K562 (cell line): ENCODE results near the gene LILRB3. TPM values are rescaled to one million over a fixed set of nuclear protein-coding genes. Genes with fewer than 3 reads are reported as not detected.

Experiments
- ATF1 ChIP-seq, 2 experiments: fragments of 450-650 bp in 1 of 2; IDR thresholded peaks; 2 replicates each; pipeline ENCODE4 v1.6.1; 2016; ENCODE audit warnings: missing compliant biosample characterization in 1 of 2, missing genetic modification characterization in 1 of 2
- HMGXB4 ChIP-seq: sonication (generic); formaldehyde crosslinking; IDR thresholded peaks from 2 replicates; pipeline ENCODE4 v1.8.1; 2023; ENCODE audit warnings: mild to moderate bottlenecking, missing genetic modification reagents
- KLF1 ChIP-seq: fragments of 450-650 bp; IDR thresholded peaks from 2 replicates; pipeline ENCODE4 v1.6.1; 2016; ENCODE audit warnings: missing genetic modification characterization, missing compliant biosample characterization
- MNT ChIP-seq, 2 experiments: fragments of 450-650 bp; conservative IDR thresholded peaks; 2 replicates each; pipeline ENCODE4 v1.6.1; 2017; ENCODE audit warnings: mild to moderate bottlenecking in 2 of 2, moderate library complexity in 2 of 2
- POLR2G ChIP-seq: fragments of 200-400 bp; formaldehyde crosslinking; IDR thresholded peaks from 2 replicates; pipeline ENCODE4 v1.6.1; 2017; ENCODE audit warnings: low read depth, mild to moderate bottlenecking, antibody characterized with exemption, low read length, moderate library complexity
- SIN3A ChIP-seq, 2 experiments: fragments of 150-350 bp in 1 of 2; IDR thresholded peaks; 2 replicates each; pipeline ENCODE4 v1.6.1; 2011 to 2016; ENCODE audit warnings: borderline replicate concordance in 2 of 2, low read depth in 2 of 2, low read length in 2 of 2, mild to moderate bottlenecking in 2 of 2, moderate library complexity in 2 of 2; ENCODE audit not compliant: control insufficient read depth in 1 of 2
- SIX5 ChIP-seq, 2 experiments: IDR thresholded peaks; 2 replicates each; pipeline ENCODE4 v1.6.1; 2011; ENCODE audit warnings: low read length in 2 of 2, borderline replicate concordance in 1 of 2, low read depth in 1 of 2, mild to moderate bottlenecking in 1 of 2, moderate library complexity in 1 of 2; ENCODE audit not compliant: insufficient read depth in 1 of 2
- STAG1 ChIP-seq: sonication (generic); formaldehyde crosslinking; IDR thresholded peaks from 2 replicates; pipeline ENCODE4 v1.5.0; 2020; ENCODE audit warnings: missing genetic modification reagents, borderline replicate concordance
- ZBTB8A ChIP-seq: fragments of 450-650 bp; IDR thresholded peaks from 2 replicates; pipeline ENCODE4 v1.6.1; 2018; ENCODE audit warnings: mild to moderate bottlenecking, moderate library complexity; ENCODE audit not compliant: partially characterized antibody
- ZHX1 ChIP-seq: fragments of 150-350 bp; conservative IDR thresholded peaks from 2 replicates; pipeline ENCODE4 v1.6.1; 2014; ENCODE audit warnings: low read length
- ZNF184 ChIP-seq: sonication (generic); formaldehyde crosslinking; IDR thresholded peaks from 2 replicates; pipeline ENCODE4 v1.5.0; 2020; ENCODE audit warnings: missing genetic modification reagents
- ZNF3 ChIP-seq: fragments of 250-450 bp; sonication (Bioruptor Pico); IDR thresholded peaks from 2 replicates; pipeline ENCODE4 v1.5.0; 2021; ENCODE audit warnings: mild to moderate bottlenecking, moderate library complexity
- ZNF609 ChIP-seq: sonication (generic); formaldehyde crosslinking; IDR thresholded peaks from 2 replicates; pipeline ENCODE4 v1.8.1; 2023; ENCODE audit warnings: missing genetic modification reagents, mild to moderate bottlenecking, borderline replicate concordance
- ZNF75A ChIP-seq: fragments of 450-650 bp; formaldehyde crosslinking; IDR thresholded peaks from 2 replicates; pipeline ENCODE4 v1.4.0; 2020; ENCODE audit warnings: mild to moderate bottlenecking
- polyA plus RNA-seq, 8 experiments: library from polyadenylated mRNA; depleted of rRNA in 4 of 8; stranded (reverse) in 5 of 8; unstranded in 3 of 8; fragments of >200 nt; fragmentation: Nextera tagmentation in 2 of 8; fragmentation: Illumina TruSeq in 1 of 8; extraction: Ambion mirVana in 2 of 8; extraction: Trizol in 1 of 8; gene quantifications; 2 replicates each; pipeline versions ENCODE4 v1.2.1 to v1.2.3, GENCODE V29; 2011 to 2014; ENCODE audit warnings: inconsistent platforms in 1 of 8, missing spikeins in 1 of 8
- total RNA-seq, 7 experiments: library from RNA; depleted of rRNA in 6 of 7; stranded (reverse); fragments of >200 nt in 6 of 7; fragmentation: Illumina TruSeq in 2 of 7; extraction: Trizol in 2 of 7; gene quantifications; 2 replicates each; pipeline versions ENCODE4 v1.2.1 to v1.2.3, GENCODE V29; 2011 to 2021; ENCODE audit warnings: low replicate concordance in 1 of 7

Gene LILRB3
- total and polyA plus RNA-seq, 9 of the 15 experiments (the other 6 are each of a cell fraction or from before 2014, with no cell fraction given): 0.01 to 0.09 TPM; not detected in 7

GRCh38 chr19:54206030-54206830, 16.6 kb downstream of the LILRB3 start (continued):
- TF ChIP-seq ZHX1: no peak
- no peak for TF ChIP-seq SIN3A (IDR thresholded peaks at IDR 0.05; ENCODE audit: borderline replicate concordance in 2 of 2, control insufficient read depth in 1 of 2, low read depth in 2 of 2, low read length in 2 of 2)
- peak; percentile 34; the same call in 1 of the 2 replicates for TF ChIP-seq KLF1
- no peak for TF ChIP-seq ZNF184 (CRISPR knock-in tag)
- 0 out of 2 replicates have a peak, but pooled peaks have one; percentile 42 for TF ChIP-seq POLR2G
- no peak for TF ChIP-seq STAG1 (CRISPR knock-in tag)
- no peak for TF ChIP-seq SIX5 (IDR thresholded peaks at IDR 0.05; ENCODE audit: borderline replicate concordance in 1 of 2, insufficient read depth in 1 of 2, low read depth in 1 of 2, low read length in 2 of 2)
- TF ChIP-seq MNT (conservative IDR thresholded peaks at IDR 0.05): 0 out of 4 replicates have a peak, but pooled peaks of 1 of the 2 experiments have one; percentile 30
- 0 out of 2 replicates have a peak, but pooled peaks have one; percentile 43 for TF ChIP-seq HMGXB4
- no peak for TF ChIP-seq ZNF3 (CRISPR knock-in tag)
- TF ChIP-seq ZBTB8A: no peak
- TF ChIP-seq ZNF75A (CRISPR knock-in tag): no peak
- no peak for TF ChIP-seq ZNF609
- no peak for TF ChIP-seq ATF1 (CRISPR knock-in tag; IDR thresholded peaks at IDR 0.05)
- TF ChIP-seq ATF1 (tag; IDR thresholded peaks at IDR 0.05): no peak
